Esophagus mucosa (tissue), 1 donor: Measurements from ENCODE around the gene LRP1-AS. TPM values are rescaled to one million over a fixed set of nuclear protein-coding genes. Genes with fewer than 3 reads are reported as not detected.

Source experiments
- ATAC-seq: fragments of 200-7000 bp; cut with Tn5 transposase; one replicate; pipeline ENCODE4 v1.9.1; 2020
- total RNA-seq: library from RNA; stranded (reverse); gene quantifications from one replicate; pipeline ENCODE4 v1.2.4, GENCODE V29; 2023
- donor health status: DM: yes; HTN: yes; CAD: no.

The LRP1-AS gene
- total RNA-seq, 1 donor from 2014 or later, result not detected

- ATAC-seq, result no peak
Measured at GRCh38 chr12:57096748-57097553, 50.5 kb downstream of the LRP1-AS start.

GRCh38 chr12:57096099-57096572 is 51.3 kb downstream of the LRP1-AS start:
- ATAC-seq, result peak; percentile 86

- ATAC-seq, result peak; percentile 0
Measured at GRCh38 chr12:57095440-57095839, 52.0 kb downstream of the LRP1-AS start.

Other genes starting within 250 kb of the LRP1-AS start
- gene SDR9C7, start 213.2 kb downstream of the LRP1-AS start, total RNA-seq, result 26.0 TPM
- 2.4 TPM for gene RDH16, start 190.0 kb downstream of the LRP1-AS start, total RNA-seq
- gene ZBTB39, start 141.1 kb downstream of the LRP1-AS start, total RNA-seq, result 2.6 TPM
- not detected for gene TAC3, start 131.1 kb downstream of the LRP1-AS start, total RNA-seq
- 0.52 TPM for gene MYO1A, start 97.5 kb downstream of the LRP1-AS start, total RNA-seq
- gene NEMP1, start 68.8 kb downstream of the LRP1-AS start, total RNA-seq, result 5.7 TPM
- 13.7 TPM for gene NAB2, start 58.5 kb downstream of the LRP1-AS start, total RNA-seq
- gene STAT6, start 36.3 kb downstream of the LRP1-AS start, total RNA-seq, result 108 TPM
- gene LRP1, start 19.1 kb downstream of the LRP1-AS start, total RNA-seq, result 74.0 TPM
- 6.7 TPM for gene NXPH4, start 69.2 kb upstream of the LRP1-AS start, total RNA-seq
- gene SHMT2, start 82.1 kb upstream of the LRP1-AS start, total RNA-seq, result 126 TPM
- gene STAC3, start 103.6 kb upstream of the LRP1-AS start, total RNA-seq, result 1.1 TPM